Spinal cord (tissue), 10 donors: ENCODE data around the gene ARHGAP5. TPM values are rescaled to one million over a fixed set of nuclear protein-coding genes. Genes with fewer than 3 reads are reported as not detected.

ENCODE experiments used
- DNase-seq, 6 donors: peaks; one replicate each; pipeline versions ENCODE4 v3.0.0 to v3.0.0-alpha.2; 2013 to 2015; ENCODE audit warnings: low spot score in 6 of 6, low read depth in 4 of 6
- H3K27ac ChIP-seq: one replicate; pipeline ENCODE4 v1.5.1; 2013; ENCODE audit warnings: low read depth, low read length, control low read depth
- H3K27me3 ChIP-seq: one replicate; pipeline ENCODE4 v1.6.1; 2013; ENCODE audit warnings: low read length; ENCODE audit not compliant: control insufficient read depth, insufficient read depth
- H3K36me3 ChIP-seq: one replicate; pipeline ENCODE4 v1.6.1; 2013; ENCODE audit warnings: low read length; ENCODE audit not compliant: control insufficient read depth, insufficient read depth
- H3K4me1 ChIP-seq: one replicate; pipeline ENCODE4 v1.6.1; 2013; ENCODE audit warnings: low read length; ENCODE audit not compliant: control insufficient read depth, insufficient read depth
- H3K4me3 ChIP-seq: one replicate; pipeline ENCODE4 v1.5.1; 2013; ENCODE audit warnings: low read depth, low read length, control low read depth
- H3K9me3 ChIP-seq: one replicate; pipeline ENCODE4 v1.6.1; 2013; ENCODE audit warnings: low read length; ENCODE audit not compliant: control insufficient read depth, insufficient read depth
- WGBS: methylation state at CpG from one replicate; pipeline ENCODE4 v1.1.5; 2013; ENCODE audit warnings: missing lambda C conversion rate; ENCODE audit not compliant: insufficient coverage; 5-methylcytosine and 5-hydroxymethylcytosine counted together
- polyA plus RNA-seq, 2 donors: library from polyadenylated mRNA; unstranded; fragments of 120-200 nt; gene quantifications; one replicate each; pipeline ENCODE4 v1.2.1, GENCODE V29; 2013; ENCODE audit not compliant: insufficient read length in 2 of 2
- total RNA-seq, 2 donors: library from RNA; depleted of rRNA in 1 of 2; stranded (reverse); fragments of 120-200 nt in 1 of 2; fragments of >200 nt in 1 of 2; gene quantifications; one replicate each; pipeline versions ENCODE4 v1.2.3 to v1.2.4, GENCODE V29; 2013 to 2014
- donor health status: healthy.

ARHGAP5 gene
- total and polyA plus RNA-seq, 4 donors, result 60.2 to 306 (median 149) TPM

- H3K4me3 ChIP-seq, result no peak overlapping the region
- no peaks in the 10 kb centered on the region for H3K27me3 ChIP-seq
- H3K36me3 ChIP-seq, result no peaks in the 10 kb centered on the region
- H3K27ac ChIP-seq, result no peak overlapping the region
- H3K9me3 ChIP-seq, result no peaks in the 10 kb centered on the region
- H3K4me1 ChIP-seq, result peaks cover 3% of the 10 kb centered on the region
- no peak for DNase-seq
These were observed 6.7 kb downstream of the ARHGAP5 start for GRCh38 chr14:32083789-32084188.

GRCh38 chr14:32085182-32085844 is 8.2 kb downstream of the ARHGAP5 start:
- no peak overlapping the region for H3K27ac ChIP-seq
- H3K9me3 ChIP-seq, result no peaks in the 10 kb centered on the region
- no peak overlapping the region for H3K4me3 ChIP-seq
- DNase-seq, result no peak
- H3K36me3 ChIP-seq, result no peaks in the 10 kb centered on the region
- no peaks in the 10 kb centered on the region for H3K27me3 ChIP-seq
- peaks cover 3% of the 10 kb centered on the region for H3K4me1 ChIP-seq
- no CpG with 5 or more reads among the region's 3 CpGs for WGBS

- Histone ChIP-seq H3K4me3 (no peak overlapping the region), H3K9me3 (no peaks in the 10 kb centered on the region), H3K27ac (no peak overlapping the region), H3K27me3 (no peaks in the 10 kb centered on the region), H3K4me1 (peaks cover 3% of the 10 kb centered on the region), H3K36me3 (no peaks in the 10 kb centered on the region)
- no peak for DNase-seq
- WGBS, result 37% methylated on average over 2 of the region's 2 CpGs
These were observed 8.8 kb downstream of the ARHGAP5 start for GRCh38 chr14:32085845-32086383.

GRCh38 chr14:32087173-32087861 is 10.2 kb downstream of the ARHGAP5 start:
- no peaks in the 10 kb centered on the region for H3K9me3 ChIP-seq
- H3K27me3 ChIP-seq, result no peaks in the 10 kb centered on the region
- DNase-seq, result no peak
- H3K4me1 ChIP-seq, result no peaks in the 10 kb centered on the region
- H3K27ac ChIP-seq, result no peak overlapping the region
- no CpG with 5 or more reads among the region's 3 CpGs for WGBS
- H3K36me3 ChIP-seq, result no peaks in the 10 kb centered on the region
- H3K4me3 ChIP-seq, result no peak overlapping the region

GRCh38 chr14:32087907-32088306 is 10.8 kb downstream of the ARHGAP5 start:
- no peak overlapping the region for H3K4me3 ChIP-seq
- WGBS, result no CpG with 5 or more reads among the region's 2 CpGs

GRCh38 chr14:32090686-32091085 is 13.6 kb downstream of the ARHGAP5 start:
- DNase-seq, result no peak
- H3K36me3 ChIP-seq, result peaks cover 3% of the 10 kb centered on the region
- H3K4me3 ChIP-seq, result no peak overlapping the region
- H3K4me1 ChIP-seq, result no peaks in the 10 kb centered on the region
- no peak overlapping the region for H3K27ac ChIP-seq
- no peaks in the 10 kb centered on the region for H3K27me3 ChIP-seq
- no peaks in the 10 kb centered on the region for H3K9me3 ChIP-seq
- WGBS, result 96% methylated on average over 3 of the region's 6 CpGs

More at GRCh38 chr14:32087907-32088306, 10.8 kb downstream of the ARHGAP5 start:
- DNase-seq, result no peak
- Histone ChIP-seq H3K4me1 (no peaks in the 10 kb centered on the region), H3K9me3 (no peaks in the 10 kb centered on the region), H3K36me3 (no peaks in the 10 kb centered on the region), H3K27ac (no peak overlapping the region), H3K27me3 (no peaks in the 10 kb centered on the region)

GRCh38 chr14:32099473-32099872 is 22.4 kb downstream of the ARHGAP5 start:
- Histone ChIP-seq H3K4me1 (no peaks in the 10 kb centered on the region), H3K4me3 (no peak overlapping the region), H3K36me3 (peaks cover 3% of the 10 kb centered on the region), H3K27me3 (no peaks in the 10 kb centered on the region), H3K9me3 (no peaks in the 10 kb centered on the region), H3K27ac (no peak overlapping the region)
- WGBS, result no CpG with 5 or more reads among the region's 2 CpGs
- DNase-seq, result no peak

- WGBS, result 91% methylated on average over 3 of the region's 5 CpGs
- DNase-seq, result no peak
- no peak overlapping the region for H3K27ac ChIP-seq
- H3K27me3 ChIP-seq, result no peaks in the 10 kb centered on the region
- no peaks in the 10 kb centered on the region for H3K9me3 ChIP-seq
- no peak overlapping the region for H3K4me3 ChIP-seq
- peaks cover 3% of the 10 kb centered on the region for H3K36me3 ChIP-seq
- no peaks in the 10 kb centered on the region for H3K4me1 ChIP-seq
These were observed 23.1 kb downstream of the ARHGAP5 start for GRCh38 chr14:32100175-32100574.

- Histone ChIP-seq H3K27ac (no peak overlapping the region), H3K9me3 (no peaks in the 10 kb centered on the region), H3K27me3 (no peaks in the 10 kb centered on the region), H3K36me3 (no peaks in the 10 kb centered on the region), H3K4me1 (no peaks in the 10 kb centered on the region), H3K4me3 (no peak overlapping the region)
- DNase-seq, result no peak
- 90% methylated on average over 3 of the region's 3 CpGs for WGBS
These were observed 25.2 kb downstream of the ARHGAP5 start for GRCh38 chr14:32102152-32102787.
